Right cardiac atrium (tissue), 5 donors: Measurements from ENCODE around the gene RASIP1. TPM values are rescaled to one million over a fixed set of nuclear protein-coding genes. Genes with fewer than 3 reads are reported as not detected.
"Not testable (repeated sequence)": the region's sequence is repeated elsewhere in the genome, so short reads cannot be mapped to it uniquely, and the experiment has no call there.

Source experiments
- ATAC-seq, 2 donors: fragments of 200-7000 bp; cut with Tn5 transposase; one replicate each; pipeline versions ENCODE4 v1.8.0 to v1.9.1; 2020; ENCODE audit warnings: moderate library complexity in 2 of 2, mild to moderate bottlenecking in 1 of 2
- DNase-seq, 3 donors: peaks; one replicate each; pipeline ENCODE4 v3.0.0-alpha.2; 2020
- H3K27ac ChIP-seq: one replicate; pipeline ENCODE4 v1.5.1; 2013; ENCODE audit warnings: mild to moderate bottlenecking, low read length, control low read depth, moderate library complexity
- H3K27me3 ChIP-seq: one replicate; pipeline ENCODE4 v1.6.1; 2013; ENCODE audit not compliant: control insufficient read depth, insufficient read depth
- H3K4me1 ChIP-seq: one replicate; pipeline ENCODE4 v1.6.1; 2013; ENCODE audit warnings: low read length; ENCODE audit not compliant: control insufficient read depth, insufficient read depth
- H3K4me3 ChIP-seq: one replicate; pipeline ENCODE4 v1.5.1; 2013; ENCODE audit warnings: low read length, control low read depth
- H3K9me3 ChIP-seq: one replicate; pipeline ENCODE4 v1.6.1; 2013; ENCODE audit warnings: low read length; ENCODE audit not compliant: control insufficient read depth
- WGBS: extraction: QIAGEN DNeasy Blood & Tissue Kit; methylation state at CpG from one replicate; pipeline ENCODE4 v1.1.7; 2013; 5-methylcytosine and 5-hydroxymethylcytosine counted together
- intact Hi-C, 4 donors: fragments of 100-400 bp; cut with DNase I; formaldehyde crosslinking; loops; one replicate each; pipeline versions ENCODE4 v1.11.0 to v1.14.0; 2022 to 2023
- polyA plus RNA-seq: library from polyadenylated mRNA; stranded (reverse); fragments of 200-250 nt; gene quantifications from one replicate; pipeline ENCODE4 v1.2.3, GENCODE V29; 2013
- total RNA-seq, 4 donors: library from RNA; stranded (reverse); fragmentation: NEBNext Ultra II Directional; extraction: Animal tissue kit (Norgen Biotek cat#: 25700); gene quantifications; one replicate each; pipeline ENCODE4 v1.2.1, GENCODE V29; 2021
- donor health status: healthy with polysubstance abuse.
- donor health status: DM: no; HTN: yes; CAD: no.
- donor health status: DM: no; HTN: no; CAD: no.
- donor health status: DM: no; HTN: yes; CAD: no; lungs with severe emphysema.
- donor health status: DM: yes; HTN: yes; CAD: no.

The RASIP1 gene
- total and polyA plus RNA-seq, 5 donors = 13.8 to 20.4 (median 19.0) TPM

GRCh38 chr19:48695743-48696352 lies 44.6 kb downstream of the RASIP1 start, which contains the start of gene FUT2:
Gene FUT2 (plus strand): TSS chr19:48695971. CDS start chr19:48702957, 6,986 bp downstream.
- peak; percentile 10 to 43 for ATAC-seq
- Histone ChIP-seq H3K27ac (peak within 1 kb of the TSS; percentile 2), H3K4me1 (no peaks in the 10 kb centered on the region), H3K4me3 (peak within 1 kb of the TSS; percentile 32), H3K9me3 (no peaks in the 10 kb centered on the region), H3K27me3 (no peaks in the 10 kb centered on the region)
- no peak for DNase-seq
- 41% methylated on average over 16 of the region's 16 CpGs for WGBS
- intact Hi-C loops = no loop called here

- ATAC-seq, intact Hi-C loops, H3K27me3 ChIP-seq, H3K4me1 ChIP-seq, H3K27ac ChIP-seq, DNase-seq, H3K9me3 ChIP-seq, H3K4me3 ChIP-seq: not testable (repeated sequence)
- 87% methylated on average over 9 of the region's 9 CpGs for WGBS
Observed at GRCh38 chr19:48693629-48694028, 46.8 kb downstream of the RASIP1 start.

GRCh38 chr19:48689449-48689848 lies 51.0 kb downstream of the RASIP1 start:
- 68% methylated on average over 7 of the region's 7 CpGs for WGBS
- intact Hi-C loops = no loop called here
- DNase-seq (no peak), ATAC-seq (no peak)
- H3K4me1 ChIP-seq = no peaks in the 10 kb centered on the region
- no peak overlapping the region for H3K4me3 ChIP-seq
- no peaks in the 10 kb centered on the region for H3K9me3 ChIP-seq
- H3K27ac ChIP-seq = no peak overlapping the region
- H3K27me3 ChIP-seq = no peaks in the 10 kb centered on the region

- no peaks in the 10 kb centered on the region for H3K4me1 ChIP-seq
Observed at GRCh38 chr19:48687776-48688175, 52.6 kb downstream of the RASIP1 start.

GRCh38 chr19:48686637-48687036 lies 53.8 kb downstream of the RASIP1 start:
- DNase-seq, ATAC-seq, H3K27me3 ChIP-seq, H3K27ac ChIP-seq, H3K9me3 ChIP-seq, H3K4me3 ChIP-seq, intact Hi-C loops, H3K4me1 ChIP-seq: not testable (repeated sequence)
- WGBS = 90% methylated on average over 7 of the region's 7 CpGs

More at GRCh38 chr19:48687776-48688175, 52.6 kb downstream of the RASIP1 start:
- Histone ChIP-seq H3K27me3 (no peaks in the 10 kb centered on the region), H3K9me3 (no peaks in the 10 kb centered on the region), H3K4me3 (no peak overlapping the region), H3K27ac (no peak overlapping the region)
- ATAC-seq = no peak
- intact Hi-C loops = no loop called here
- no peak for DNase-seq
- 89% methylated on average over 3 of the region's 3 CpGs for WGBS

GRCh38 chr19:48686088-48686487 lies 54.3 kb downstream of the RASIP1 start:
- 92% methylated on average over 3 of the region's 3 CpGs for WGBS
- intact Hi-C loops = no loop called here

GRCh38 chr19:48685583-48685982 lies 54.8 kb downstream of the RASIP1 start:
- intact Hi-C loops = no loop called here
- ATAC-seq (no peak), DNase-seq (no peak)
- 92% methylated on average over 9 of the region's 9 CpGs for WGBS
- Histone ChIP-seq H3K27me3 (no peaks in the 10 kb centered on the region), H3K4me3 (no peak overlapping the region), H3K27ac (no peak overlapping the region), H3K4me1 (no peaks in the 10 kb centered on the region), H3K9me3 (no peaks in the 10 kb centered on the region)

More at GRCh38 chr19:48686088-48686487, 54.3 kb downstream of the RASIP1 start:
- ATAC-seq (no peak), DNase-seq (no peak)
- H3K4me1 ChIP-seq = no peaks in the 10 kb centered on the region
- no peak overlapping the region for H3K4me3 ChIP-seq
- H3K27me3 ChIP-seq = no peaks in the 10 kb centered on the region
- H3K9me3 ChIP-seq = no peaks in the 10 kb centered on the region
- no peak overlapping the region for H3K27ac ChIP-seq

- DNase-seq (peak; percentile 77 to 90 (median 83)), ATAC-seq (peak; percentile 66 to 70)
- no peaks in the 10 kb centered on the region for H3K4me1 ChIP-seq
- no peaks in the 10 kb centered on the region for H3K9me3 ChIP-seq
- intact Hi-C loops = no loop called here
- H3K27me3 ChIP-seq = no peaks in the 10 kb centered on the region
- 32% methylated on average over 11 of the region's 11 CpGs for WGBS
- H3K4me3 ChIP-seq = no peak overlapping the region
- no peak overlapping the region for H3K27ac ChIP-seq
Observed at GRCh38 chr19:48683349-48683748, 57.1 kb downstream of the RASIP1 start.

GRCh38 chr19:48681127-48681470 lies 59.3 kb downstream of the RASIP1 start:
- ATAC-seq = no peak
- Histone ChIP-seq H3K27me3 (no peaks in the 10 kb centered on the region), H3K4me1 (no peaks in the 10 kb centered on the region), H3K9me3 (no peaks in the 10 kb centered on the region), H3K4me3 (no peak overlapping the region), H3K27ac (no peak overlapping the region)
- intact Hi-C loops = no loop called here
- no peak for DNase-seq
- 67% methylated on average over 7 of the region's 7 CpGs for WGBS

- intact Hi-C loops = no loop called here
- H3K4me1 ChIP-seq = peaks cover 2% of the 10 kb centered on the region
- 91% methylated on average over 45 of the region's 45 CpGs for WGBS
- ATAC-seq (no peak), DNase-seq (peak in 1 of 3 donors; percentile 63)
- no peak overlapping the region for H3K4me3 ChIP-seq
- H3K9me3 ChIP-seq = no peaks in the 10 kb centered on the region
- no peak overlapping the region for H3K27ac ChIP-seq
- no peaks in the 10 kb centered on the region for H3K27me3 ChIP-seq
Observed at GRCh38 chr19:48680436-48681126, 59.8 kb downstream of the RASIP1 start.

GRCh38 chr19:48680006-48680405 lies 60.4 kb downstream of the RASIP1 start:
- intact Hi-C loops, DNase-seq, H3K27ac ChIP-seq, H3K4me1 ChIP-seq, ATAC-seq, H3K9me3 ChIP-seq, H3K4me3 ChIP-seq, H3K27me3 ChIP-seq: not testable (repeated sequence)
- WGBS = 94% methylated on average over 18 of the region's 19 CpGs
